Keratinocyte (primary cell): ENCODE data around the gene ZNF132.

Experiments
- EZH2 ChIP-seq: IDR thresholded peaks from one replicate; pipeline ENCODE4 v1.6.1; 2012; ENCODE audit warnings: inconsistent platforms, mild to moderate bottlenecking, low read length, moderate library complexity
- TF ChIP-seq, protein P1 (sequence below), 3 experiments: IDR thresholded peaks in 1 of 3; conservative IDR thresholded peaks in 1 of 3; optimal IDR thresholded peaks in 1 of 3; 2 replicates in 2 of 3; 3 replicates in 1 of 3; pipeline versions ENCODE3 to v1.5.1; 2011; ENCODE audit warnings: low read length in 3 of 3, mild to moderate bottlenecking in 3 of 3, moderate library complexity in 2 of 3, control low read depth in 1 of 3, inconsistent platforms in 1 of 3; ENCODE audit not compliant: insufficient read depth in 2 of 3; ENCODE audit errors: extremely low read depth in 1 of 3

GRCh38 chr19:58386576-58387337 is 53.2 kb downstream of the ZNF132 start, which contains the start of gene RPS5:
- TF ChIP-seq, protein P1, sequence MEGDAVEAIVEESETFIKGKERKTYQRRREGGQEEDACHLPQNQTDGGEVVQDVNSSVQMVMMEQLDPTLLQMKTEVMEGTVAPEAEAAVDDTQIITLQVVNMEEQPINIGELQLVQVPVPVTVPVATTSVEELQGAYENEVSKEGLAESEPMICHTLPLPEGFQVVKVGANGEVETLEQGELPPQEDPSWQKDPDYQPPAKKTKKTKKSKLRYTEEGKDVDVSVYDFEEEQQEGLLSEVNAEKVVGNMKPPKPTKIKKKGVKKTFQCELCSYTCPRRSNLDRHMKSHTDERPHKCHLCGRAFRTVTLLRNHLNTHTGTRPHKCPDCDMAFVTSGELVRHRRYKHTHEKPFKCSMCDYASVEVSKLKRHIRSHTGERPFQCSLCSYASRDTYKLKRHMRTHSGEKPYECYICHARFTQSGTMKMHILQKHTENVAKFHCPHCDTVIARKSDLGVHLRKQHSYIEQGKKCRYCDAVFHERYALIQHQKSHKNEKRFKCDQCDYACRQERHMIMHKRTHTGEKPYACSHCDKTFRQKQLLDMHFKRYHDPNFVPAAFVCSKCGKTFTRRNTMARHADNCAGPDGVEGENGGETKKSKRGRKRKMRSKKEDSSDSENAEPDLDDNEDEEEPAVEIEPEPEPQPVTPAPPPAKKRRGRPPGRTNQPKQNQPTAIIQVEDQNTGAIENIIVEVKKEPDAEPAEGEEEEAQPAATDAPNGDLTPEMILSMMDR (optimal IDR thresholded peaks at IDR 0.05 in 1 of 3, IDR thresholded peaks at IDR 0.05 in 1 of 3, conservative IDR thresholded peaks at IDR 0.05 in 1 of 3; ENCODE audit: extremely low read depth in 1 of 3, insufficient read depth in 2 of 3, low read length in 3 of 3), result no peak
- TF ChIP-seq EZH2, result no peak
